CD4-positive, alpha-beta T cell treated with Interferon alpha-2 for 1 hour (primary cell): ENCODE results near the gene NPTN.
"Not testable (repeated sequence)": the region's sequence is repeated elsewhere in the genome, so short reads cannot be mapped to it uniquely, and the experiment has no call there.

Source experiments
- DNase-seq, 2 donors: peaks; one replicate each; pipeline ENCODE4 v3.0.0-alpha.2; 2020 to 2022

NPTN gene

GRCh38 chr15:73570355-73571032, 62.7 kb downstream of the NPTN start:
- DNase-seq, result no peak

DNA sequence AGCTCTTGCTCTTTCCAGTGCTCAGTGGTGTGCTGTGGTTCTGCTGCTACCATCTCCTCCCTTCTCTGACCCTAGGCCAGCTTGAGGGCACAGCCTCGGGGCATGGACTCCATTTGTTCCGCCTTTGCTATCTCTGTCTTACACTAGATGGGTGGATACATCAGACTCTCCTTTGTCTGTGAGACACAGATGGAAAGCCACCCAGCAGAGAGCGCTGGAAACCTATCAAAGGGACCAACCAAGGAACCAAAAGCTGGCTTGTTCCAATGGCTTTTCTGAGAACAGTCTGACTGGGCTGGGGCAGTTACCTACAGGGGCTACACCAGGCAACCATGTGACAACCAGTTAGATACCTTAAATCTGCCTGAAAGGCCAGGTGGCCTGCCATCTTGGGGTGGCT, 63.8 kb downstream of the NPTN start:
- no peak for DNase-seq

DNA sequence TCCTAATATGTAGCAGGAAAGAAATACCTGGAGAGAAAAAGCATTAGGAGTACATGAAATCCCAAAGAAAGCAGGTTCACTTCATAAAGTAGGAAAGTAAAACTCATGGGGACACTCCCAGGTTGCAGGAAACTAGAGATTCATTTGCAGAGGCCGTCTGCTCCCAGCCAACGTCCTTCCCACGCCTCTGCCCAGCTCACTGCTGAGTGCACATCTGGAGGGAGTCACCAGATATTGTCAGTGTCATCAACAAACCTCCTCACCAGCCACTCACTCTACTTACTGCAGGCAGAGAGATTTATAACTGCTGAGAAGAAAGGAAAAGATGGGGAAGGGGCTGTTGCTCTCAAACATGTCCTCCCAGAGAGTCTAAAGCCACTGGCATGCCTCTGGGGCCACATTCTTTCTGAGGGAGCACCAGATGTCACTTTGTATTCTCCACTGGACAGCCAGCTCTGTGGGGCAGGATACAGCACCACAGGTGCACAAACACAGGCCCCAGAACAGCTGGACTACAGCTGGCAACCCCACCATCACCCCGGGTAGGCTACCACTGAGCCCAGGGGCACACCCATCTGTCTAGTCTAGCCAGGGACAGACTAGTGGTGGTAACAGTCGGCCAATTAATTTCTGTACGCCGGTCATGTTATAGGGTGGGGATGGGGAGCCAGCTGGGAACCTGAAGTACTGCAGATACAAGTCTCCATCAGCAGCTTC, 64.5 kb downstream of the NPTN start:
- no peak for DNase-seq

DNA sequence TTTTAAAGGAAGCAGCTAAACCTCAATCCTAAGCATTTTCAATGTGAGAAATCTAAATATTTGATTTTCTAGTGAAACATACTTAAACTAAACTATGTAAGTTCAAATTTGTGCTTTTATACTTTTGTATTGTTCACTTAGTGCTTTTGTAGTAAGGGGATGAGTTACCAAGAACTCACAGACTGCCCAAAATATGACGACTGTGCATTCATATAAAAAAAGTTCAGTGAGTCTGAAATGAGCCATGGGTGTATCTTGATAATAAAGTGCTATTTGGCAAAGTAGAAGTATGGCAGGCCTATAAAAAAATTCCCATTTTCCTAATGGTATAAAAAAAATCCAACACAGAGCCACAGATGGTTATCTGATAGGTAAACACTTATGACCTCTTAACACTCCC, 66.2 kb downstream of the NPTN start:
- no peak for DNase-seq

GRCh38 chr15:73564255-73564654, 68.9 kb downstream of the NPTN start:
- DNase-seq, result no peak

GRCh38 chr15:73560501-73561117, 72.6 kb downstream of the NPTN start:
- DNase-seq, result peak in 1 of 2 donors; percentile 59

DNA sequence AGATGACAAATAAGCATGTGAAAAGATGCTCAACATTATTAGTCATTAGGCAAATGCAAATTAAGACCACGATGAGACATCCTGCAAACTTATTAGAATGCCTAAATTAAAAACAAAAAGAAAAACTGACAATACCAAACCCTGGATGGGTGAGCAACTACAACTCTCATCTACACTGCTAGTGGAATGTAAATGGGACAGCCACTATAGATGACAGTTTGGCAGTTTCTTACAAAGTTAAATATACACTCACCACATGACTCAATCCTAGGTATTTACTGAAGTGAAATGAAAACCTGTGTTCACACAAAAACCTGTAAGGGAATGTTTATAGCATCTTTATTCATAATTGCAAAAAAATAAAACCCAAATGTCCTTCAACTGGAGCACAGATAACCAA, 74.7 kb downstream of the NPTN start:
- no peak for DNase-seq

DNA sequence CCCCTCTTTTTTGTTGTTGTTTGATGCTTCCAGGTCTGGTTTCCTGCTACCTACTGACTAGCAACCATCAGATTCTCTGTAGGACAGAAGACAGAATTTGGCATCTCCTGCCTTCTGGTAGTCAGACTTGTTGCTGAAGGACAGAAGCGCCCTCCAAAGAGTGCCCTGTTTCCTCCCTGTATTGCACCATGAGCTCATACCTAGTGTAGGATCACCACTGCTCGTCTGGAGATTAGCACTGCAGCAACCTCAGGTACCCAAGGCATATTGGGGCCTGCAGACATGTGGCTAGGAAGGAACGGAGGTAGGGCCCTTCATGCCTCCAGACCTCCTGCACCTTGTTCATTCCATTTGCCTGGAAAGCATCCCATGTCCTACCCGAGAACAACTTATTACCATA, 78.1 kb downstream of the NPTN start:
- DNase-seq, result no peak

DNA sequence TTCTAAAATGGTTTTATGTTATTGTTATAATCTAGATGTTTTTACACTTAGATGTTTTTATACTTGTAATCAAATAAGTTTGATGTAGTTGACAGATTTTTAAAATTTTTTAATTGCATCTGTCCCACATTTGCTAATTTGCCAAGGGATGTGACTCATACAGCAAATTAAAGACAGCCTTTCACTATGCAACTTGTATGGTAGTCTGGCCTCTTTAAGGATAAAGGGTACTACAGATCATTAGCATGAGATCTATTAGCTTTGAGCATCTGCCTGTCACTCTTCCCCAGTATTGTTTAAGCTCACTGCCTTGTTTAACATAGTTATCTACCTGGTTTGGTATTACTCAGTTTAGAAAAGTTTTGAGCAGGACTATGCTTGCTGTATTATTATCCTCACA, 83.0 kb downstream of the NPTN start:
- no peak for DNase-seq

GRCh38 chr15:73548925-73549324, 84.3 kb downstream of the NPTN start:
- not testable (repeated sequence) for DNase-seq

DNA sequence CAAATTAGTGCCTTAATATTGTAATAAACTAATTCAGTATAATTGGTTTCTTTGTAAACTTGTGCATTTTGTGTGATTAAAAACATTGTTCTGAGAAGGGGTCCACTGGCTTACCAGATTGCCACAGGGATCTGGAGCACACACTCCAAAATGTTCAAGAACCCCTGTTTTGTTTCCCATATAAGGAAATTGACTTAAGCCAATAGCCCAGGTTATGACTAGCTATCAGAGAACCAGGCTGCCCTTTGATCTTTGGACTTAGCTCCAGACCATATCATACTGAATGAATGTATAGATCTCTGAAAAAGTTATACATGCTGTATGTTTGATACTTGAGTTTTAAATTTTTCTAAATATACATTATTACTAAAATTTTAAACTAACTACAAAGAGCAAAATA, 91.7 kb downstream of the NPTN start:
- DNase-seq, result no peak

- DNase-seq, result no peak
These were observed 93.0 kb downstream of the NPTN start for GRCh38 chr15:73540161-73540560.

DNA sequence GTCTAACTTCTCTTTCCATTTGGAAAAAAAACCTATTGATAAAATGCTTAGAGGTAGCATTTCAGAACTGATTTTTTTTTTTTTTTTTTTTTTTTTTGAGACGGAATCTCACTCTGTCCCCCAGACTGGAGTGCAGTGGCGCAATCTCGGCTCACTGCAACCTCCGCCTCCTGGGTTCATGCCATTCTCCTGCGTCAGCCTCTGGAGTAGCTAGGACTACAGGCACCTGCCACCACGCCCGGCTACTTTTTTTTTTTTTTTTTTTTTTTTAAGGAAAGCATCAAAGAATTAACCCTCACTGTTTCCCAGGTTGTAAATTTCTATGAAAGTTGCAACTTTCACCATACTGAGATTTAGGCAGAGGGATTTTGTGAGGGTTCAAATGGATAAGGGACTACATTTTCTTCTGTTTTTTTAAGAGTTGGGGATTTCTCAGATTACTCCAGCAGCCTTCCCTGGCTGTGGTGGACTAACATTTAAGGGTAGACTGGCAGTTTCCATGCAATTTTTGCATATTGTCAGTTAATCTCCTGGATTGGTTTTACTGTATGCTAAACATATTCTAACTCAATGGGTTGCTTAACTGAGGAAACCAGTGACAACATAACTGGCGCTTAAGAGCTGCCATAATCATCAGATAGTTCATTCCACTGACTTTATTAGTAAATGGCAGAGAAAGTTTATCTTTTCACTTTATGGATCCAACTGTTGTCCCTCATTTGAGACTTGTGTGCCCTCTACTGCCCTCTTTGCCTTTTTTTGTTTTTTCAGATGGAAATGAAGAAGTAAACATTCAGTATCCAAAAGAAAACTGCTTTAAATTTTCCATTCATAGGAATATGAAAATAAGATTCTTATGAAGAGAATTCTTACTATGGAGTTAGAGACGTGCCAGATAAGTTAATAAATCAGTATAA, 93.7 kb downstream of the NPTN start:
- no peak for DNase-seq

- no peak for DNase-seq
These were observed 94.5 kb downstream of the NPTN start for GRCh38 chr15:73538563-73539211.

- DNase-seq, result no peak
These were observed 95.1 kb downstream of the NPTN start for GRCh38 chr15:73538123-73538522.

GRCh38 chr15:73530649-73531048, 102.5 kb downstream of the NPTN start:
- no peak for DNase-seq

DNA sequence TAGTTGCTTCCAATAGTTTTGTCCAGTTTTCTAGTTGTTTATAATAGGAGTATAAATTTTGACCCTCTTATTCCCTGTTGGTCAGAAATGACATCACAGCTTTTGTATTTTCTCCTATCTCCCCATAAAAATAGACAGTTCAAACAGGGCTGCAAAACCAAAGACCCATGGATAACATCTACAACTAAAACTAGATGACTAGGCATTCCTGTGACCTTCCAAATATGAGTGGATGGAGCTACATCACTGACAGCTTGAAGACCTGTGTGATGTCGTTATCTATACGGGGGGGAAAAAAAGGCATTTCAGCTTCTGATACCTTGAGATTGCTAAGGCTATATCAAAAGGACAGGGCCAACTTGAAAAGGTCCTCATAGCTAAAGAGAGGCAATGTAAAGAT, 105.6 kb downstream of the NPTN start:
- no peak for DNase-seq

DNA sequence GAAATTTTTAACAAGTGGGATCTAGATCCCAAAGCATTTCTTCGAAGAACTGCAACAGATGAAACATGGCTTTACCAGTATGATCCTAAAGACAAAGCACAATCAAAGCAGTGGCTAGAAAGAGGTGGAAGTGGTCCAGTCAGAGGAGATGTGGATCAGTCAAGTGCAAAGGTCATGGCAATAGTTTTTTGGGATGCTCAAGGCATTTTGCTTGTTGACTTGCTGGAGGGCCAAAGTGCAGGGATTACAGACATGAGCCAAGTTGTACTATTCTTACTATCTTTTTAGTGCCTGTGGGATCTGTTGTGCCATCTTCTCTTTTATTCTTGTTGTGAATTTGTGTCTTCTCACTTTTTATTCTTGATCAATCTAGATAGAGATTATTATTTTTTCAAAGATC, 108.3 kb downstream of the NPTN start:
- no peak for DNase-seq

GRCh38 chr15:73522011-73522410, 111.2 kb downstream of the NPTN start:
- DNase-seq, result peak in 1 of 2 donors; percentile 0

GRCh38 chr15:73518876-73519733, 114.1 kb downstream of the NPTN start:
- DNase-seq, result peak in 1 of 2 donors; percentile 21

- no peak for DNase-seq
These were observed 114.9 kb downstream of the NPTN start for GRCh38 chr15:73518180-73518862.
